K562 treated with DMSO at 1 percent for 24 hours (cell line): Measurements from ENCODE around the gene XCL2. TPM values are rescaled to one million over a fixed set of nuclear protein-coding genes. Genes with fewer than 3 reads are reported as not detected.

Source experiments
- total RNA-seq: library from RNA; unstranded; fragments of 300-600 nt; gene quantifications from 2 replicates; pipeline ENCODE4 v1.2.3, GENCODE V29; 2022; ENCODE audit warnings: low read depth; ENCODE audit not compliant: insufficient read depth

Gene XCL2, protein sequence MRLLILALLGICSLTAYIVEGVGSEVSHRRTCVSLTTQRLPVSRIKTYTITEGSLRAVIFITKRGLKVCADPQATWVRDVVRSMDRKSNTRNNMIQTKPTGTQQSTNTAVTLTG
- not detected in 2 replicates for total RNA-seq

DNA sequence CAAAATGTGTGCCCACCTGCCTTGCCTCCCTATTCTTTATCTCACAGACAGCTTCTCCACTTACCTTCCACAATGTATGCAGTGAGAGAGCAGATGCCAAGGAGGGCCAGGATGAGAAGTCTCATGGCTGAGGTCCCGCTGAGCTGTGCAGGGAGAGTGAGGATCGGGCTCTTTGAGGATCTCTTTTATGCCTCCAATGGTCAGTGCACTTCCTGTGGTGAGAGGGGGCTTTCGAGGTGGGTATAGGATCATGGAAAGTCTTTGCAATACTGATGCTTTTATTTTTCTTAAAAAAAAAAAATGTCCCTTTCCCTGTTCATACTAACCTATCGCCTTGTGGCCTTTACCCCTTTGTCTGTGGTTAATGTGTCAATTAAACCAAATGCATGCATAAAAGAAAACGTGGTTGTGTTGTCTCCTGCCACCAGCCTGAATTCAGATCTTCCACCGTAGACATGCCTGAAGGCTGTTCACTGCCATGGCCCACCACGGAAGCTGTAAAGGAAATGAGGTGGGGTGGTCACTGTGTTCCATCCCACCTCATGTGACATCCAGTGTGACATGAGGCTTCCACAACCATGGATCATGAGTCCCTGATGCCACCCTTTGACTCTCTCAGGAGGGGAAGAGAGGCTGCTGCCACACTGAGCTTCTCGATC is at the start of gene XCL2:
TSS of gene XCL2 (minus strand) at position 158 of the 659 bp plus-strand sequence. CDS start at position 125, 33 bp downstream.

DNA sequence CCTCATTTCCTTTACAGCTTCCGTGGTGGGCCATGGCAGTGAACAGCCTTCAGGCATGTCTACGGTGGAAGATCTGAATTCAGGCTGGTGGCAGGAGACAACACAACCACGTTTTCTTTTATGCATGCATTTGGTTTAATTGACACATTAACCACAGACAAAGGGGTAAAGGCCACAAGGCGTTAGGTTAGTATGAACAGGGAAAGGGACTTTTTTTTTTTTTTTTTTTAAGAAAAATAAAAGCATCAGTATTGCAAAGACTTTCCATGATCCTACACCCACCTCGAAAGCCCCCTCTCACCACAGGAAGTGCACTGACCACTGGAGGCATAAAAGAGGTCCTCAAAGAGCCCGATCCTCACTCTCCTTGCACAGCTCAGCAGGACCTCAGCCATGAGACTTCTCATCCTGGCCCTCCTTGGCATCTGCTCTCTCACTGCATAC is 32.5 kb upstream of the XCL2 start, which contains the start of gene XCL1:
TSS of gene XCL1 (plus strand) at position 361 of the 444 bp plus-strand sequence. CDS start at position 394, 33 bp downstream.

Other genes with a start within 250 kb of the XCL2 start
- 0.36 TPM in 1 of 2 replicates, not detected in the other for gene XCL1, start 32.6 kb upstream of the XCL2 start, total RNA-seq
- gene DPT, start 185.2 kb upstream of the XCL2 start, total RNA-seq, result not detected in 2 replicates